SKM-1 treated with dmso at 0.1 percent for 144 hours (cell line): Measurements from ENCODE around the gene TSPAN2.

Experiments used
- DNase-seq: peaks from one replicate; lab custom pipeline; 2025; ENCODE audit not compliant: unreplicated experiment; lab: John Stamatoyannopoulos, UW

TSPAN2 gene

GRCh38 chr1:115114308-115114707 is 25.0 kb upstream of the TSPAN2 start:
- DNase-seq: no peak

GRCh38 chr1:115113766-115114165 is 24.5 kb upstream of the TSPAN2 start:
- DNase-seq: no peak

GRCh38 chr1:115112496-115113375 is 23.4 kb upstream of the TSPAN2 start:
- no peak for DNase-seq

GRCh38 chr1:115107516-115108260 is 18.4 kb upstream of the TSPAN2 start:
- DNase-seq: peak; percentile 91

- no peak for DNase-seq
Measured at GRCh38 chr1:115105831-115106230, 16.5 kb upstream of the TSPAN2 start.

GRCh38 chr1:115099693-115100050 is 10.4 kb upstream of the TSPAN2 start:
- no peak for DNase-seq

- DNase-seq: peak; percentile 76
Measured at GRCh38 chr1:115098979-115099692, 9.8 kb upstream of the TSPAN2 start.

GRCh38 chr1:115092175-115092574 is 2.9 kb upstream of the TSPAN2 start:
- no peak for DNase-seq

GRCh38 chr1:115091572-115091971 is 2.3 kb upstream of the TSPAN2 start:
- peak; percentile 49 for DNase-seq

- no peak for DNase-seq
Measured at GRCh38 chr1:115090956-115091355, 1.7 kb upstream of the TSPAN2 start.

GRCh38 chr1:115090540-115090939 is 1.2 kb upstream of the TSPAN2 start:
- DNase-seq: no peak

GRCh38 chr1:115090186-115090490 is 835 bp upstream of the TSPAN2 start:
- DNase-seq: no peak

- DNase-seq: no peak
Measured at GRCh38 chr1:115088871-115089419, 358 bp downstream of the TSPAN2 start.

- DNase-seq: no peak
Measured at GRCh38 chr1:115088115-115088778, 1.1 kb downstream of the TSPAN2 start.

- DNase-seq: no peak
Measured at GRCh38 chr1:115086176-115086830, 3.0 kb downstream of the TSPAN2 start.

GRCh38 chr1:115084902-115085511 is 4.3 kb downstream of the TSPAN2 start:
- no peak for DNase-seq

GRCh38 chr1:115082949-115083348 is 6.4 kb downstream of the TSPAN2 start:
- DNase-seq: no peak

- DNase-seq: no peak
Measured at GRCh38 chr1:115078708-115079107, 10.6 kb downstream of the TSPAN2 start.

GRCh38 chr1:115077984-115078330 is 11.3 kb downstream of the TSPAN2 start:
- DNase-seq: no peak

GRCh38 chr1:115077286-115077983 is 11.9 kb downstream of the TSPAN2 start:
- no peak for DNase-seq
